ENCODE results near the gene SLC22A14.

The SLC22A14 gene

GRCh38 chr3:38312356-38312755 is 30.3 kb downstream of the SLC22A14 start:
- TF ChIP-seq CTCF (IDR thresholded peaks at IDR 0.05; ENCODE audit: borderline replicate concordance, control extremely low read depth, extremely low read depth, insufficient read depth, missing control alignments), result no peak
- in situ Hi-C loops (cut with MboI; ENCODE audit: low sequenced_read_pairs, unreplicated experiment), result no loop called here
- DNase-seq (ENCODE audit: low spot score), result no peak

GRCh38 chr3:38313263-38313662 is 31.2 kb downstream of the SLC22A14 start:
- DNase-seq (ENCODE audit: low spot score), result no peak
- in situ Hi-C loops (cut with MboI; ENCODE audit: low sequenced_read_pairs, unreplicated experiment), result no loop called here
- no peak for TF ChIP-seq CTCF (IDR thresholded peaks at IDR 0.05; ENCODE audit: borderline replicate concordance, control extremely low read depth, extremely low read depth, insufficient read depth, missing control alignments)

- DNase-seq (ENCODE audit: low spot score), result no peak
- in situ Hi-C loops (cut with MboI; ENCODE audit: low sequenced_read_pairs, unreplicated experiment), result no loop called here
- no peak for TF ChIP-seq CTCF (IDR thresholded peaks at IDR 0.05; ENCODE audit: borderline replicate concordance, control extremely low read depth, extremely low read depth, insufficient read depth, missing control alignments)
Measured at GRCh38 chr3:38313695-38314094, 31.6 kb downstream of the SLC22A14 start.

GRCh38 chr3:38314112-38314763 is 32.1 kb downstream of the SLC22A14 start:
- no peak for TF ChIP-seq CTCF (IDR thresholded peaks at IDR 0.05; ENCODE audit: borderline replicate concordance, control extremely low read depth, extremely low read depth, insufficient read depth, missing control alignments)
- DNase-seq (ENCODE audit: low spot score), result no peak
- in situ Hi-C loops (cut with MboI; ENCODE audit: low sequenced_read_pairs, unreplicated experiment), result no loop called here

- DNase-seq (ENCODE audit: low spot score), result no peak
- in situ Hi-C loops (cut with MboI; ENCODE audit: low sequenced_read_pairs, unreplicated experiment), result no loop called here
- no peak for TF ChIP-seq CTCF (IDR thresholded peaks at IDR 0.05; ENCODE audit: borderline replicate concordance, control extremely low read depth, extremely low read depth, insufficient read depth, missing control alignments)
Measured at GRCh38 chr3:38314764-38315487, 32.8 kb downstream of the SLC22A14 start.

GRCh38 chr3:38315488-38316230 is 33.6 kb downstream of the SLC22A14 start:
- in situ Hi-C loops (cut with MboI; ENCODE audit: low sequenced_read_pairs, unreplicated experiment), result no loop called here
- no peak for DNase-seq (ENCODE audit: low spot score)

More at GRCh38 chr3:38315488-38316230, 33.6 kb downstream of the SLC22A14 start:
- no peak for TF ChIP-seq CTCF (IDR thresholded peaks at IDR 0.05; ENCODE audit: borderline replicate concordance, control extremely low read depth, extremely low read depth, insufficient read depth, missing control alignments)
